HS-27A (cell line): ENCODE results near the gene BNIP3.

Experiments used
- DNase-seq: peaks from one replicate; pipeline ENCODE4 v3.0.0-alpha.2; 2012; ENCODE audit warnings: low read depth, missing footprints

BNIP3 gene

GRCh38 chr10:131981429-131982184 is at the start of gene BNIP3:
BNIP3 (minus strand) TSS chr10:131981923; CDS start chr10:131981806, 117 bp downstream.
- DNase-seq, result peak; percentile 48

- DNase-seq, result no peak
Observed at GRCh38 chr10:132030898-132031463, 49.3 kb upstream of the BNIP3 start.

- DNase-seq, result no peak
Observed at GRCh38 chr10:132028706-132029105, 47.0 kb upstream of the BNIP3 start.

- no peak for DNase-seq
Observed at GRCh38 chr10:132027423-132027983, 45.8 kb upstream of the BNIP3 start.

- DNase-seq, result no peak
Observed at GRCh38 chr10:132023092-132023811, 41.5 kb upstream of the BNIP3 start.

- no peak for DNase-seq
Observed at GRCh38 chr10:132022241-132022640, 40.5 kb upstream of the BNIP3 start.

GRCh38 chr10:132021504-132022143 is 39.9 kb upstream of the BNIP3 start:
- no peak for DNase-seq

- no peak for DNase-seq
Observed at GRCh38 chr10:132021046-132021445, 39.3 kb upstream of the BNIP3 start.

GRCh38 chr10:132020456-132020855 is 38.7 kb upstream of the BNIP3 start:
- no peak for DNase-seq

GRCh38 chr10:132019366-132019765 is 37.6 kb upstream of the BNIP3 start:
- no peak for DNase-seq

GRCh38 chr10:132018446-132018845 is 36.7 kb upstream of the BNIP3 start:
- no peak for DNase-seq

GRCh38 chr10:132016514-132016913 is 34.8 kb upstream of the BNIP3 start:
- no peak for DNase-seq

- DNase-seq, result no peak
Observed at GRCh38 chr10:132011445-132011844, 29.7 kb upstream of the BNIP3 start.

- DNase-seq, result no peak
Observed at GRCh38 chr10:132011024-132011423, 29.3 kb upstream of the BNIP3 start.

GRCh38 chr10:132010483-132010882 is 28.8 kb upstream of the BNIP3 start:
- DNase-seq, result no peak

- DNase-seq, result no peak
Observed at GRCh38 chr10:132009575-132009974, 27.9 kb upstream of the BNIP3 start.

GRCh38 chr10:132007681-132008080 is 26.0 kb upstream of the BNIP3 start:
- DNase-seq, result no peak

- DNase-seq, result no peak
Observed at GRCh38 chr10:132006966-132007365, 25.2 kb upstream of the BNIP3 start.

GRCh38 chr10:132005147-132005546 is 23.4 kb upstream of the BNIP3 start:
- no peak for DNase-seq

- no peak for DNase-seq
Observed at GRCh38 chr10:132004052-132004451, 22.3 kb upstream of the BNIP3 start.

- DNase-seq, result no peak
Observed at GRCh38 chr10:132003282-132003924, 21.7 kb upstream of the BNIP3 start.

- DNase-seq, result no peak
Observed at GRCh38 chr10:132002004-132002403, 20.3 kb upstream of the BNIP3 start.
